ENCODE data around the gene XPNPEP3. TPM values are rescaled to one million over a fixed set of nuclear protein-coding genes. Genes with fewer than 3 reads are reported as not detected.

Gene XPNPEP3
- polyA plus RNA-seq, 4 donors = 0.89 to 11.9 (median 2.6) TPM

DNA sequence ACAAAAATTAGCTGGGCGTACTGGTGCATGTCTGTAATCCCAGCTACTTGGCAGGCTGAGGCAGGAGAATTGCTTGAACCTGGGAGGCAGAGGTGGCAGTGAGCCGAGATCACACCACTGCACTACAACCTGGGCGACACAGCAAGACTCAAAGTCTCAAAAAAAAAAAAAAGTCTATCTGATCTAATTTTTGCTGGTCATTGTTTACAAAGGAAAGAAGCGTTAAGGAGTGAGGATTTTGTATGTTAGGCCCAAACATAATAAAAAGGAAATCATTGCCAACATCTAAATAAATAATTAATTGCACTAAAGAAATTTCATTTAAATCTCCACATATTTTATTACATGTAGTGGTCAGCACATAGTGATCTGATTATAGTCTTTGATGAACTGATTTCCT, 97.2 kb downstream of the XPNPEP3 start:
- Histone ChIP-seq H3K4me1 (ENCODE audit: control insufficient read depth in 3 of 3, insufficient read depth in 2 of 3, low read depth in 1 of 3, low read length in 2 of 3) (peaks cover 0 to 5% (median 3%) of the 10 kb centered on the region in 3 donors), H3K36me3 (ENCODE audit: control insufficient read depth in 3 of 3, insufficient read depth in 2 of 3, low read depth in 1 of 3, low read length in 3 of 3) (peaks cover 0 to 28% (median 3%) of the 10 kb centered on the region in 3 donors), H3K4me3 (ENCODE audit: low read depth in 1 of 3, low read length in 3 of 3) (no peak overlapping the region), H3K27ac (ENCODE audit: low read depth in 1 of 3, low read length in 2 of 3) (no peak overlapping the region), H3K27me3 (ENCODE audit: control insufficient read depth in 3 of 3, insufficient read depth in 3 of 3, low read length in 3 of 3) (no peaks in the 10 kb centered on the region), H3K9me3 (ENCODE audit: control insufficient read depth in 2 of 2, insufficient read depth in 1 of 2, low read depth in 1 of 2, low read length in 1 of 2) (no peaks in the 10 kb centered on the region)
- no peak for FAIRE-seq
- no peak for DNase-seq
- 78 to 89% (median 82%) methylated on average over 4 of the region's 4 CpGs for WGBS, 3 donors

DNA sequence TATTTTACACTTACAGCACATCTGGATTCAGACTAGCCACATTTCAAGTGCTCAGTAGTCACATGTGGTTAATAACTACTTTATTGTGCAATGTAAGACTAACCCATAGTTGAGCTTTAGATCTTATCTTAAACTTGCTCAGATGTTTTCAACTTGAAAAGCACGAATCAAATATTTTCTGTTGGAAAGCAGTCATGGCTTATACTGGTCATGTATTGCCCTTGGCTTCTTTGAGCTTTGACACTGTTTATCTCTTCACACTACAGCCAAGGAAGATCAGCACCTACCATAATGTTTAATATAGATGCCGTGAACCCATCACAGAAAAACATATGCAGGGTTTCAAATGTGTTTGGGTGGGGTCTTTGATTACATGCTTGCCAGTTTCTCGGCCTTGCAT, 98.6 kb downstream of the XPNPEP3 start:
- peaks cover 0 to 5% (median 3%) of the 10 kb centered on the region in 3 donors for H3K4me1 ChIP-seq (ENCODE audit: control insufficient read depth in 3 of 3, insufficient read depth in 2 of 3, low read depth in 1 of 3, low read length in 2 of 3)
- 83 to 87% (median 86%) methylated on average over 3 of the region's 3 CpGs for WGBS, 3 donors
- H3K27me3 ChIP-seq (ENCODE audit: control insufficient read depth in 3 of 3, insufficient read depth in 3 of 3, low read length in 3 of 3) = no peaks in the 10 kb centered on the region
- FAIRE-seq (no peak), DNase-seq (peak in 1 of 2 donors; percentile 8)
- no peak overlapping the region for H3K4me3 ChIP-seq (ENCODE audit: low read depth in 1 of 3, low read length in 3 of 3)
- no peak overlapping the region for H3K27ac ChIP-seq (ENCODE audit: low read depth in 1 of 3, low read length in 2 of 3)
- peaks cover 0 to 40% (median 3%) of the 10 kb centered on the region in 3 donors for H3K36me3 ChIP-seq (ENCODE audit: control insufficient read depth in 3 of 3, insufficient read depth in 2 of 3, low read depth in 1 of 3, low read length in 3 of 3)
- H3K9me3 ChIP-seq (ENCODE audit: control insufficient read depth in 2 of 2, insufficient read depth in 1 of 2, low read depth in 1 of 2, low read length in 1 of 2) = no peaks in the 10 kb centered on the region

DNA sequence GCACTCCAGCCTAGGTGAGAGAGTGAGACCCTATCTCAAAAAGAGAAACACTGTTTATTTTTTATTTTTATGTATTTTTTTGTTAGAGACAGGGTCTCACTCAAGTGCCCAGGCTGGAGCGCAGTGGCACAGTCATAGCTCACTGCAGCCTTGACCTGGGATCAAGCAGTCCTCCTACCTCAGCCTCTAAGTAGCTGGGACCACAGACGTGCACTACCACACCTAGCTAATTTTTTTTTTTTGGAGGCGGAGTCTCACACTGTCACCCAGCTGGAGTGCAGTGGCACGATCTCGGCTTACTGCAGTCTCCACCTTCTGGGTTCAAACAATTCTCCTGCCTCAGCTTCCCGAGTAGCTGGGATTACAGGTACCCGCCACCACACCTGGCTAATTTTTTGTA, 100.7 kb downstream of the XPNPEP3 start:
- Histone ChIP-seq H3K4me3 (ENCODE audit: low read depth in 1 of 3, low read length in 3 of 3) (no peak overlapping the region), H3K27ac (ENCODE audit: low read depth in 1 of 3, low read length in 2 of 3) (no peak overlapping the region), H3K36me3 (ENCODE audit: control insufficient read depth in 3 of 3, insufficient read depth in 2 of 3, low read depth in 1 of 3, low read length in 3 of 3) (peaks cover 3 to 55% (median 3%) of the 10 kb centered on the region in 3 donors), H3K4me1 (ENCODE audit: control insufficient read depth in 3 of 3, insufficient read depth in 2 of 3, low read depth in 1 of 3, low read length in 2 of 3) (peaks cover 0 to 5% (median 3%) of the 10 kb centered on the region in 3 donors), H3K9me3 (ENCODE audit: control insufficient read depth in 2 of 2, insufficient read depth in 1 of 2, low read depth in 1 of 2, low read length in 1 of 2) (no peaks in the 10 kb centered on the region), H3K27me3 (ENCODE audit: control insufficient read depth in 3 of 3, insufficient read depth in 3 of 3, low read length in 3 of 3) (no peaks in the 10 kb centered on the region)
- DNase-seq (no peak), FAIRE-seq (no peak)
- WGBS, 3 donors = 81 to 86% (median 86%) methylated on average over 7 of the region's 7 CpGs

DNA sequence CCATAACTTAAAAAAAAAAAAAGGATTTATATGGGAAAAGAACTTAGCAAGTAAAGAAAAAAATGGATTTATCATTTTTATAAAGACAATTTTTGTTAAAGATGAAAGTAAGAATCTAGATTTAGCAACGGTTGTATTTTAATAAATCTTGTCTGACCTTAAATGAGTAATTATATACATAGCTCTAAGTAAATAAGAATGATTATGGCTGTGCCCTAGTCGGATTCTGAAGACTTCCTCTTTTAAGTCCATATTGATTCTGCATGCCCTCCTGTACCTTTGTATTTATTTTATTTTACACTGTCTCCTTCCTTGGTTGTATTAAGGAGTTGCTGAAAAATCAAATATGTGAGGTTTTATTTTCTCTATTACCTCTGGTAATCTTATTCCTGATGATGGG, 101.4 kb downstream of the XPNPEP3 start:
- Histone ChIP-seq H3K4me3 (ENCODE audit: low read depth in 1 of 3, low read length in 3 of 3) (no peak overlapping the region), H3K9me3 (ENCODE audit: control insufficient read depth in 2 of 2, insufficient read depth in 1 of 2, low read depth in 1 of 2, low read length in 1 of 2) (no peaks in the 10 kb centered on the region), H3K27ac (ENCODE audit: low read depth in 1 of 3, low read length in 2 of 3) (no peak overlapping the region), H3K4me1 (ENCODE audit: control insufficient read depth in 3 of 3, insufficient read depth in 2 of 3, low read depth in 1 of 3, low read length in 2 of 3) (peaks cover 0 to 3% (median 2%) of the 10 kb centered on the region in 3 donors), H3K27me3 (ENCODE audit: control insufficient read depth in 3 of 3, insufficient read depth in 3 of 3, low read length in 3 of 3) (no peaks in the 10 kb centered on the region), H3K36me3 (ENCODE audit: control insufficient read depth in 3 of 3, insufficient read depth in 2 of 3, low read depth in 1 of 3, low read length in 3 of 3) (peaks cover 3 to 62% (median 3%) of the 10 kb centered on the region in 3 donors)
- FAIRE-seq = no peak
- no peak for DNase-seq
- 68 to 77% (median 72%) methylated on average over 2 of the region's 2 CpGs for WGBS, 3 donors

DNA sequence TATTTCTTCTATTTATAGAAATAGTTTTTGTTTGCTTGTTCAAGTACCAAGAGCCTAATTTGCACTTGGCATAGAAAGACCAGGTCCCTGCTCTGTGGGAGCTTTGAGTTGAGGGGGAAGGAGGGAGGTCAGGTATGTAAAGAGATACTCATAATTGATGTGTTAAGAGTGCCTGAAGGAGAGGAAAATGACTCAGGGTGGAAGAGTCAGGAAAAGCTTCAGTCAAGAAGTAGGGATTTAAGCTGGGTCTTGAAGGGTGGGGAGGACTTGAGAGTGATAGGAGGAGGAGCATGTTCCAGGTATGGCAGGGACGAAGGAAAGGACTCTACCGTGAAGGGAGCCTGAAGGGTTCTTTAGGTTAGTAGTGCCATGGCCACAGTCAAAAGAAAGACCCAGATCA, 103.2 kb downstream of the XPNPEP3 start:
- WGBS, 3 donors = 80 to 90% (median 88%) methylated on average over 2 of the region's 2 CpGs
- Histone ChIP-seq H3K36me3 (ENCODE audit: control insufficient read depth in 3 of 3, insufficient read depth in 2 of 3, low read depth in 1 of 3, low read length in 3 of 3) (peaks cover 0 to 66% (median 3%) of the 10 kb centered on the region in 3 donors), H3K4me1 (ENCODE audit: control insufficient read depth in 3 of 3, insufficient read depth in 2 of 3, low read depth in 1 of 3, low read length in 2 of 3) (no peaks in the 10 kb centered on the region), H3K27me3 (ENCODE audit: control insufficient read depth in 3 of 3, insufficient read depth in 3 of 3, low read length in 3 of 3) (no peaks in the 10 kb centered on the region), H3K27ac (ENCODE audit: low read depth in 1 of 3, low read length in 2 of 3) (no peak overlapping the region), H3K4me3 (ENCODE audit: low read depth in 1 of 3, low read length in 3 of 3) (peak overlapping the region in 1 of 3 donors; percentile 5), H3K9me3 (ENCODE audit: control insufficient read depth in 2 of 2, insufficient read depth in 1 of 2, low read depth in 1 of 2, low read length in 1 of 2) (no peaks in the 10 kb centered on the region)
- FAIRE-seq (no peak), DNase-seq (no peak)

DNA sequence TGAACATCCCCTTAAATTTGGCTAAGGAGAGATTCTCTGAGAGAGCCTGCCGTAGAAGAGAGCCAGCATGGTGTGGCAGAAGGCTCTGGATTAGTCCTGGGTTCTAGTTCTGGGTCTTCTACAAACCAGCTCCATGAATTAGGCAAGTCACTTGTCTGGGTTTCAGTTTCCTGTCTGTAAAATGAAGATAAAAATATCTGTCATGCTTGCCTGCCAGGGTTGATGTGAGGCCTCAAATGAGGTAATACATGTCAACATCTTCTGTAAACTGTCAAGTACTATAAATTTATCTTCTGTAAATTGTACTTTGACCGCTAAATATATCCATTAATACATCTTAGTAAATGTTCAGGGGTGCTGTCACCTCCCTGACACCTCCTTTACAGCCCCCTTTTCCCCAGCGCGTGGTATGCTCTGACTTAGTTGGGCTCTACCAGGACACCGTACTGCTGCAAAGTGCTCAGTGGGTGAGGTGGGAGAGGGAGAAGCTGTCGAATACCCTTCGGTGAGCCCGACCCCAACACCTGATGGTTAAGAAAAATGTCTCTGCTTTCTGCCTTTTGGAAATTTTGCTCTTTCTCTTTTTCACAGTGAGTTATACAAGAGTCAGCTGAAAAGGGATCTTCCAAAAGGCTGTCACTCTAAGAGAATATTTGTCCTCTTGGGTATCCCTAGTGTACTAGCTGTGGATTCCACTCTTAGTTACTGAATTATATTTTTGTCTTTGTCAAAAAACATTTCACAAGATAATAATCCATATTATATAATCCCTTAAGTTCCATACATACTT, 109.2 kb downstream of the XPNPEP3 start:
- Histone ChIP-seq H3K27me3 (ENCODE audit: control insufficient read depth in 3 of 3, insufficient read depth in 3 of 3, low read length in 3 of 3) (no peaks in the 10 kb centered on the region), H3K4me3 (ENCODE audit: low read depth in 1 of 3, low read length in 3 of 3) (no peak overlapping the region), H3K36me3 (ENCODE audit: control insufficient read depth in 3 of 3, insufficient read depth in 2 of 3, low read depth in 1 of 3, low read length in 3 of 3) (peaks cover 2 to 67% (median 6%) of the 10 kb centered on the region in 3 donors), H3K9me3 (ENCODE audit: control insufficient read depth in 2 of 2, insufficient read depth in 1 of 2, low read depth in 1 of 2, low read length in 1 of 2) (no peaks in the 10 kb centered on the region), H3K4me1 (ENCODE audit: control insufficient read depth in 3 of 3, insufficient read depth in 2 of 3, low read depth in 1 of 3, low read length in 2 of 3) (no peaks in the 10 kb centered on the region), H3K27ac (ENCODE audit: low read depth in 1 of 3, low read length in 2 of 3) (peak overlapping the region in 1 of 3 donors; percentile 7)
- FAIRE-seq (no peak), DNase-seq (peak; percentile 13 to 21)
- 84 to 90% (median 89%) methylated on average over 8 of the region's 8 CpGs for WGBS, 3 donors

DNA sequence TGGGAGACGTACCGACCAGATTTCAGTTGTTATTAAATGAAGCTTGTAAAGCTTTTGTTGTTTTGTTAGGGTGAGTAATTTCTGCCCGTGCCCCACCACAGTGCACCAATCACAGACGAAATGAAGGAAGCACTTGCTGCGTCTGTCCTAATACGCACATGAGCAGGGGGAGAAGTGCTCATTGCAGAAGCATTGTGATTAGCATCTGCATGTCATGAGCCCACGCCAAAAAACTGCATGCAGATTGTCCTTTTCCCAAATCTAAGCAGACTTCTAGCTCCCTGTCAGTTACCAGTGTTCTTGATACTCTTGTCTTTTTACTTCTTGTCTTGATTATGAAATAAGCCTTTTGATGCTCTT, 109.8 kb downstream of the XPNPEP3 start:
- no peaks in the 10 kb centered on the region for H3K9me3 ChIP-seq (ENCODE audit: control insufficient read depth in 2 of 2, insufficient read depth in 1 of 2, low read depth in 1 of 2, low read length in 1 of 2)
- no peak overlapping the region for H3K27ac ChIP-seq (ENCODE audit: low read depth in 1 of 3, low read length in 2 of 3)
- FAIRE-seq (no peak), DNase-seq (no peak)
- 85 to 89% (median 86%) methylated on average over 7 of the region's 7 CpGs for WGBS, 3 donors
- H3K27me3 ChIP-seq (ENCODE audit: control insufficient read depth in 3 of 3, insufficient read depth in 3 of 3, low read length in 3 of 3) = no peaks in the 10 kb centered on the region
- H3K4me3 ChIP-seq (ENCODE audit: low read depth in 1 of 3, low read length in 3 of 3) = no peak overlapping the region
- H3K4me1 ChIP-seq (ENCODE audit: control insufficient read depth in 3 of 3, insufficient read depth in 2 of 3, low read depth in 1 of 3, low read length in 2 of 3) = no peaks in the 10 kb centered on the region
- H3K36me3 ChIP-seq (ENCODE audit: control insufficient read depth in 3 of 3, insufficient read depth in 2 of 3, low read depth in 1 of 3, low read length in 3 of 3) = peaks cover 2 to 65% (median 6%) of the 10 kb centered on the region in 3 donors

DNA sequence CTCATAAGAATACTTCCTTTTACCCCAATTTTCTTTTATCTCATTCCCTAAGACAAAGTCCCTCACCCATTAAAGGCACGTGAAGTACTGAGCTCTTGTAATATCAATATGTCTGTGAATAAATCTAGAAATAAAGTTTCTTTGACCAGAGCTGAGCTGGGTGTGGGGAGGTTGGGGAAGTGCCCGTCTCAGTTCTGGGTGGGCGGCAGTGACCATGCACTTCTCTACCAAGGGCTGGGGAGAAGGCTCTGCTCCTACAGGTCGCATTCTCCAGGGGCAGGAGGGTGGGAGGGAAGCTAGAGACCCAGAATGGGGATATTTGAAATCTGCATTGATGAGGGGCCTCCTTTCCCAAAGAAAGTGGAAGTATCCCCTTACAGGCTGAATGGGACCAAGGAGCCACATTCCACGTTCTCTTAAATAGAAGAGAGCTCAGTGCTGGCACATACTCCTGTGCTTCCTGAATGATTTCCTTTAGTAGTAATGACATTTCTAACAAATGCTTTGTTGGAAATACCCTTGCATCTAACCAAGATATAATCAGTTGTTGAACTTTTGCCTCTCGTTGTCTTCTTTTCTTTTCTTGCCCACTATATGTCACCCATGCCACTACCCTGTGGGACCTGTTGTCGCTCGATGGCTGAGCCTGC, 110.3 kb downstream of the XPNPEP3 start:
- no peak for FAIRE-seq
- no peak for DNase-seq
- Histone ChIP-seq H3K36me3 (ENCODE audit: control insufficient read depth in 3 of 3, insufficient read depth in 2 of 3, low read depth in 1 of 3, low read length in 3 of 3) (peaks cover 2 to 65% (median 4%) of the 10 kb centered on the region in 3 donors), H3K9me3 (ENCODE audit: control insufficient read depth in 2 of 2, insufficient read depth in 1 of 2, low read depth in 1 of 2, low read length in 1 of 2) (no peaks in the 10 kb centered on the region), H3K4me3 (ENCODE audit: low read depth in 1 of 3, low read length in 3 of 3) (no peak overlapping the region), H3K27ac (ENCODE audit: low read depth in 1 of 3, low read length in 2 of 3) (no peak overlapping the region), H3K27me3 (ENCODE audit: control insufficient read depth in 3 of 3, insufficient read depth in 3 of 3, low read length in 3 of 3) (no peaks in the 10 kb centered on the region), H3K4me1 (ENCODE audit: control insufficient read depth in 3 of 3, insufficient read depth in 2 of 3, low read depth in 1 of 3, low read length in 2 of 3) (no peaks in the 10 kb centered on the region)
- WGBS, 3 donors = 80 to 96% (median 89%) methylated on average over 8 of the region's 8 CpGs
